HG02852 (cell line): ENCODE data around the gene CDA.

Experiments
- ATAC-seq: cut with Tn5 transposase; IDR thresholded peaks from one replicate; pipeline ENCODE4 v1.9.1; 2021; ENCODE audit warnings: mild to moderate bottlenecking, moderate library complexity; ENCODE audit not compliant: unreplicated experiment

Gene CDA

DNA sequence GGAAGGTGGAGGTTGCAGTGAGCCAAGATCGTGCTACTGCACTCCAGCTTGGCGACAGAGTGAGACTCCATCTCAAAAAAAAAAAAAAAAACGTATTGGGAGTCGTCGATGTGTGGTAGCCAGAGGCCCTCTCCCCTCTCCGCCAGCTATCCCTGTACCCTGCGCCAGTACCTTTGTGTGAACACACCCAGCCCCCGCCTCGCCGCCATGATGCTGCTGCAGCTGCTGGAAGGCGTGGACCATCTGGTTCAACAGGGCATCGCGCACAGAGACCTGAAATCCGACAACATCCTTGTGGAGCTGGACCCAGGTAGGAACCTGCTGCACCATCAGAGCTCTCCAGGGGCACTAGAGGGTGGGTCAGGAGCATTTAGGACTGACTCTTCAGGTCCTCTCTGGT, 56.5 kb downstream of the CDA start:
- no peak for ATAC-seq

GRCh38 chr1:20648438-20648837, 59.5 kb downstream of the CDA start:
- ATAC-seq = no peak

GRCh38 chr1:20648946-20649345, 60.0 kb downstream of the CDA start:
- ATAC-seq = no peak

DNA sequence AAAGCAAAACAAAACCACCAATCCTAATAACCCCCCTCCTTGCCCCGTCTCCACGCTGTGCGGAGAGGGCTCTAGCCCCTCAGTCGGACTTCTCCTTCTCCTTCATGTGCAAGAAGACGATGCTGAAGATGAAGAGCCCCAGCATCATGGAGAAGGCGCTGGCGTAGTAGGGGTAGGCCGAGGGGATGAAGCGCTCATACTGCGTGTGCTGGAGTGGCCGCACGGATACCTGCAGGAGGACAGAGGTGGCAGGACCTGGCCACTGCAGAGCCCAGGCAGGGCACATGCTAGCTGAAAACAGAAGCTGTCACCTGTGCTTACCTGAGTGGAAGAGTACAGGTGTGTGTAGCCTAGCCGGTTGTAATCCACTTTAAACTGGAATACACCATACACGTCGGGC, 63.4 kb downstream of the CDA start:
- no peak for ATAC-seq

- no peak for ATAC-seq
Observed at GRCh38 chr1:20654104-20654690, 65.3 kb downstream of the CDA start.

- ATAC-seq = no peak
Observed at GRCh38 chr1:20657024-20657423, 68.1 kb downstream of the CDA start.

DNA sequence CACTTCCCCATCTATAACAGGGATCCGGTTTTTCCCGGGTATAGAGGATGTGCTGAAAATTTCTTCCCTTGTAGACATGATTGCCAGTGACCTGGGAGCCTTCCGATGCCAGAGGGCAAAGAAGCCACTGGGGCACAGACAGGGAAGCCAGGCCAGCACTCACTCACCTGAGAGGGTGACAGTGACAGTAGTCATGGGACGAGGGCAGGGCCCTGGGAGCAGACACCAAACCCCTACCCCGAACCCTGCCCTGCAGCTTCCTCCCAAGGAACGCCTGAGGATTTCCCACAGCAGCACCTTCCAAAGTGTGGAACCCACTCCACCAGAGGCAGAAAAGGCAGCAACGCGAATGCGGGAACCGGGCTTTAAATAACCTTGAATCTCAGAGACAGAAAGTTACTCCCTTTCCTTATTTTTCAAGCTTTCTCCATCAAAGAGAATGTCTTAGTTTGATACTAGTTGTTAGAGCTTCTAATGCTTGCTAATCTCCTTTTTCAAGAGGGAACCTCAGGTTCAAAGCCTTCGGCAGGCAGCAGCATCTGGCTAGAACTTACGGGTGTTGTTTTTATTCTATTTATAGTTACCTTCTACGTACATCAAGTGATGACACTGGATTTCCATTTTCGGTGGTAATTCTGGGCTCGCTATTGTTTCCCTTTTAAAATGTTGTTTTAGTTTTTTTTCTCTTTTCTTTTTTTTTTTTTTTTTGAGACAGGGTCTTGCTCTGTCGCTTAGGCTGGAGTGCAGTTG, 69.4 kb downstream of the CDA start:
- no peak for ATAC-seq

- no peak for ATAC-seq
Observed at GRCh38 chr1:20660363-20660762, 71.5 kb downstream of the CDA start.

DNA sequence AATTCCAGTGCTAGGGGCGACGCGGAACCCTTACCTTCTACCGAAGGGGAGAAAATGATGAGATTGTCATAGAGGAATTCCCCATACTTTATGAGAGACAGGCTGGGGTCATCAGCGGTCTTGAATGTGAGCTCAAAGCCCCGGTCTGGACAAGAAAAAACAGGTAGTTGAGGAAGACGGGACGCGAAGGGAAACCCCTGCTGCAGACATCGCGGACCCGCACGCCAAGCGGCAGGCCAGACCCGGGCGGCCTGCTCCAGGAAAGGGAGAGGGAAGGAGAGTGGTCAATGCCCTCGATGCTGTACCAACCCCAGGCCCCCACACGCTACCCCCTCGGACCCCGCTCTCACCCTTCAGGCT, 71.9 kb downstream of the CDA start:
- ATAC-seq = no peak

GRCh38 chr1:20661207-20662109, 72.6 kb downstream of the CDA start, which contains the start of gene DDOST:
TSS of gene DDOST (minus strand) at chr1:20661369. CDS start at chr1:20661350, 19 bp downstream.
- peak; percentile 97 for ATAC-seq

DNA sequence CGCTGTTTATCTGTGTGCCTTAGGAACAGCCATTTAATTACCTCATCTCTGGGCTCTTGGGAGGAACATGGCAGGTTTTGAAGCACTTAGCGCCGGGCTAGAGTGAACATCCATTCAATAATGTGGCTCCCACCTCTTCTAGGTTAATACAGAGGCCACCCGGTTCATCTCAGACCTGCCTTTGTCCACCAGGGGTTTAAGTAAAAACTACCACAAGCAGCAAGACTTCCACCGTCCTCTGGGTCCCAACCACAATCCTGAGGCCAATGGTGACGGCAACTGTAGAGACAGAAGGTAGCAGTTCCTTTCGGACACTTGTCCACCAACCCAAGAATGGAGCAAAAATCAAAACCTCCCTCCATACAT, 73.2 kb downstream of the CDA start:
- ATAC-seq = no peak

DNA sequence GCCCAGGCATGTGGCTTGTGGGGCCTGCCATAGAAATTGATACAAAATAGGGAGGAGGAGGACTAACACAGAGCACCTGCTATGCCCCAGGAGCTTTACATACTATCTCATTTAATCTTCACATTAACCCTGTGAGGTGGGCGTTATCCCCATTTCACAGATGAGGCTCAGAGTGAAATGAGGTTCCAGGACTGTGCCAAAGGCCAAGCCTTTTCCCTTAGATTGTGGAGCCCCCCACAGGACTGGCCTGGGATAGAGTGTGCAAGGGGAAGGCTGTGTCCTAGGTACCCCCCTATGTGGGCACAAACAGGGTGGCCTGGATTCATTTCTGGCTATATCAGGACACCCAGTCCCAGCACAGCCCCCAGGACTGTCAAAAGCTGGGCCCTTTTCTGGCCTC, 74.5 kb downstream of the CDA start:
- ATAC-seq = no peak

GRCh38 chr1:20663969-20664715, 75.2 kb downstream of the CDA start:
- ATAC-seq = no peak

- no peak for ATAC-seq
Observed at GRCh38 chr1:20665726-20666125, 76.8 kb downstream of the CDA start.

DNA sequence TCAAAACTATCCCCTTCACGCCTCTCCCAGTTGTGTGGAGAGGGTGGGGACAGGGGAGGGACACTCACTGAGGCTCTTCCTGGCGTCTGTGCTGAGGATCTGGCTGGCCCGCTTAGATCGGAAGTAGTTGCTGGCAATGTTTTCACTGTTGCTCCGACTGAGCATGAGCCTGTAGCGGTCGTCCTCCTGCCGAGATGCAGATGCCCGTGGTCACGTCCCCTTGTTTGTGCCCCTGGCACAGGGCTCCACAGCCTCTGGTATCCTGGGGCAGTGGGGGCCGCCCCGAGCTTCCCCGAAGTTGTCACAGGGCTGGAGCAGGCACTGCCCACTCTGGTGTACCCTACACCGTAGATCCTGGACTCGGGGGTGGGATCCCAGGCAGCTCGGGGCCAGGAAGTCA, 77.2 kb downstream of the CDA start:
- ATAC-seq = no peak

GRCh38 chr1:20666804-20667203, 77.9 kb downstream of the CDA start:
- ATAC-seq = no peak
